Stomach (tissue), 9 donors: ENCODE results near the gene RAD23A. TPM values are rescaled to one million over a fixed set of nuclear protein-coding genes. Genes with fewer than 3 reads are reported as not detected.

Experiments used
- DNase-seq, 2 donors: peaks; one replicate each; pipeline versions ENCODE4 v3.0.0 to v3.0.0-alpha.2; 2013 to 2019
- H3K27ac ChIP-seq, 5 donors: fragments of 200-600 bp in 4 of 5; sonication (generic) in 4 of 5; one replicate each; pipeline ENCODE4 v1.5.1; 2013 to 2019; ENCODE audit warnings: mild to moderate bottlenecking in 1 of 5, moderate library complexity in 1 of 5
- H3K27me3 ChIP-seq, 3 donors: fragments of 200-600 bp; sonication (generic); one replicate each; pipeline ENCODE4 v1.5.1; 2017 to 2019; ENCODE audit warnings: mixed run types in 1 of 3
- H3K36me3 ChIP-seq, 4 donors: fragments of 200-600 bp; sonication (generic); 1 replicate in 3 of 4; 2 replicates in 1 of 4; pipeline ENCODE4 v1.5.1; 2016 to 2019
- H3K4me1 ChIP-seq, 4 donors: fragments of 200-600 bp; sonication (generic); one replicate each; pipeline ENCODE4 v1.5.1; 2016 to 2019
- H3K4me3 ChIP-seq, 4 donors: fragments of 200-600 bp; sonication (generic) in 3 of 4; one replicate each; pipeline ENCODE4 v1.5.1; 2016 to 2019; ENCODE audit warnings: mild to moderate bottlenecking in 1 of 4
- H3K9me3 ChIP-seq, 4 donors: fragments of 200-600 bp; sonication (generic); one replicate each; pipeline ENCODE4 v1.5.1; 2016 to 2019
- CTCF ChIP-seq, 7 experiments: fragments of 450-650 bp in 4 of 7; fragments of 200-600 bp in 3 of 7; sonication (generic) in 3 of 7; IDR thresholded peaks; one replicate each; pipeline ENCODE4 v1.5.1; 2016 to 2019; ENCODE audit warnings: antibody characterized with exemption in 7 of 7, control low read depth in 2 of 7, mild to moderate bottlenecking in 1 of 7
- EP300 ChIP-seq: sonication (generic); formaldehyde crosslinking; IDR thresholded peaks from one replicate; pipeline ENCODE4 v1.6.1; 2017; ENCODE audit warnings: antibody characterized with exemption
- POLR2A ChIP-seq, 4 donors: fragments of 450-650 bp; IDR thresholded peaks; one replicate each; pipeline ENCODE4 v1.6.1; 2016; ENCODE audit warnings: antibody characterized with exemption in 4 of 4, control low read depth in 2 of 4, mild to moderate bottlenecking in 1 of 4, moderate library complexity in 1 of 4
- POLR2AphosphoS5 ChIP-seq, 3 donors: sonication (generic); formaldehyde crosslinking; IDR thresholded peaks; one replicate each; pipeline ENCODE4 v1.6.1; 2016; ENCODE audit warnings: antibody characterized with exemption in 3 of 3
- WGBS, 5 donors: extraction: QIAGEN DNeasy Blood & Tissue Kit in 3 of 5; methylation state at CpG; one replicate each; pipeline versions ENCODE4 v1.1.5 to v1.1.7; 2013 to 2018; 5-methylcytosine and 5-hydroxymethylcytosine counted together
- intact Hi-C: fragments of 100-400 bp; cut with DNase I; formaldehyde crosslinking; loops from one replicate; pipeline ENCODE4 v1.15.1; 2023; ENCODE audit warnings: low total_unique reads
- polyA plus RNA-seq, 3 donors: library from polyadenylated mRNA; stranded (reverse); fragments of 200-250 nt; gene quantifications; one replicate each; pipeline ENCODE4 v1.2.3, GENCODE V29; 2013
- total RNA-seq, 5 donors: library from RNA; depleted of rRNA; stranded (reverse); fragments of >200 nt; gene quantifications; one replicate each; pipeline versions ENCODE4 v1.1.0 to v1.2.3, GENCODE V29; 2014 to 2016
- donor health status: healthy with polysubstance abuse.
- donor health status: Bipolar disorder and iron deficiency.
- donor health status: healthy.

The RAD23A gene
- total and polyA plus RNA-seq, 8 donors, result 44.1 to 144 (median 104) TPM

- H3K27me3 ChIP-seq, result no peaks in the 10 kb centered on the region
- whole genome bisulfite sequencing, 5 donors, result 20 to 38% (median 35%) methylated on average over 8 to 10 of the region's 10 CpGs
- no peaks in the 10 kb centered on the region for H3K9me3 ChIP-seq
- intact Hi-C loops, result loop anchor here (10.0 kb wide), 1 partner anchor 55 kb away; the partner anchor contains the start of genes DNASE2 and KLF1
- no peak for DNase-seq
- H3K4me3 ChIP-seq, result peak overlapping the region; percentile 89 to 100 (median 98)
- peak overlapping the region in 4 of 5 donors; percentile 93 to 96 (median 95) for H3K27ac ChIP-seq
- peaks cover 30 to 76% (median 68%) of the 10 kb centered on the region in 4 donors for H3K4me1 ChIP-seq
- no peak for TF ChIP-seq EP300
- no peak for TF ChIP-seq POLR2A (IDR thresholded peaks at IDR 0.05)
- TF ChIP-seq POLR2AphosphoS5 (IDR thresholded peaks at IDR 0.05), result no peak
- no peak for TF ChIP-seq CTCF (IDR thresholded peaks at IDR 0.05)
- peaks cover 53 to 57% (median 55%) of the 10 kb centered on the region in 4 donors for H3K36me3 ChIP-seq
Measured at GRCh38 chr19:12939975-12940423, 5.7 kb upstream of the RAD23A start.

- Histone ChIP-seq H3K9me3 (no peaks in the 10 kb centered on the region), H3K4me3 (peak overlapping the region; percentile 1 to 98 (median 93)), H3K27me3 (no peaks in the 10 kb centered on the region), H3K36me3 (peaks cover 54 to 57% (median 56%) of the 10 kb centered on the region in 4 donors), H3K27ac (peak overlapping the region in 4 of 5 donors; percentile 93 to 96 (median 95)), H3K4me1 (peaks cover 30 to 80% (median 72%) of the 10 kb centered on the region in 4 donors)
- intact Hi-C loops, result no loop called here
- 36 to 70% (median 58%) methylated on average over 2 of the region's 2 CpGs for WGBS, 5 donors
- DNase-seq, result no peak
- TF ChIP-seq POLR2A (IDR thresholded peaks at IDR 0.05) (no peak), EP300 (no peak), POLR2AphosphoS5 (IDR thresholded peaks at IDR 0.05) (no peak), CTCF (IDR thresholded peaks at IDR 0.05) (no peak)
Measured at GRCh38 chr19:12940897-12941296, 4.8 kb upstream of the RAD23A start.

- H3K36me3 ChIP-seq, result peaks cover 66 to 69% (median 67%) of the 10 kb centered on the region in 4 donors
- WGBS, 5 donors, result 65 to 79% (median 66%) methylated on average over 18 of the region's 18 CpGs
- H3K27me3 ChIP-seq, result no peaks in the 10 kb centered on the region
- H3K9me3 ChIP-seq, result no peaks in the 10 kb centered on the region
- no peak for DNase-seq
- peak overlapping the region in 1 of 4 donors; percentile 34 for H3K4me3 ChIP-seq
- H3K27ac ChIP-seq, result peak overlapping the region in 3 of 5 donors; percentile 46 to 99 (median 96)
- TF ChIP-seq CTCF (IDR thresholded peaks at IDR 0.05), result no peak
- TF ChIP-seq POLR2AphosphoS5 (IDR thresholded peaks at IDR 0.05), result no peak
- no peak for TF ChIP-seq POLR2A (IDR thresholded peaks at IDR 0.05)
- no peak for TF ChIP-seq EP300
- H3K4me1 ChIP-seq, result peaks cover 43 to 89% (median 84%) of the 10 kb centered on the region in 4 donors
- intact Hi-C loops, result no loop called here
Measured at GRCh38 chr19:12943437-12944044, 2.1 kb upstream of the RAD23A start.

- DNase-seq, result no peak
- intact Hi-C loops, result no loop called here
- WGBS, 5 donors, result 56 to 72% (median 65%) methylated on average over 2 of the region's 2 CpGs
- Histone ChIP-seq H3K9me3 (no peaks in the 10 kb centered on the region), H3K4me3 (peak overlapping the region in 1 of 4 donors; percentile 83), H3K27me3 (no peaks in the 10 kb centered on the region), H3K36me3 (peaks cover 72 to 75% (median 74%) of the 10 kb centered on the region in 4 donors), H3K4me1 (peaks cover 43 to 89% (median 83%) of the 10 kb centered on the region in 4 donors), H3K27ac (peak overlapping the region in 4 of 5 donors; percentile 96 to 99 (median 98))
- TF ChIP-seq POLR2A (IDR thresholded peaks at IDR 0.05) (no peak), CTCF (IDR thresholded peaks at IDR 0.05) (no peak), POLR2AphosphoS5 (IDR thresholded peaks at IDR 0.05) (no peak), EP300 (no peak)
Measured at GRCh38 chr19:12944104-12944674, 1.5 kb upstream of the RAD23A start.
